CD4-positive, alpha-beta T cell treated with Interleukin-4 for 1 hour (primary cell): ENCODE results near the gene ARHGAP6.

ENCODE experiments used
- DNase-seq, 2 donors: peaks; one replicate each; pipeline ENCODE4 v3.0.0-alpha.2; 2020 to 2022

The ARHGAP6 gene

GRCh38 chrX:11665168-11666111 lies at the start of gene ARHGAP6:
ARHGAP6 (minus strand) TSS chrX:11665920; CDS start chrX:11664828, 1,092 bp downstream.
- no peak for DNase-seq

GRCh38 chrX:11704725-11705495 lies 39.2 kb upstream of the ARHGAP6 start:
- no peak for DNase-seq

GRCh38 chrX:11703855-11704254 lies 38.1 kb upstream of the ARHGAP6 start:
- no peak for DNase-seq

GRCh38 chrX:11702965-11703631 lies 37.4 kb upstream of the ARHGAP6 start:
- DNase-seq, result no peak

- DNase-seq, result no peak
Observed at GRCh38 chrX:11702420-11702819, 36.7 kb upstream of the ARHGAP6 start.

- DNase-seq, result no peak
Observed at GRCh38 chrX:11698702-11699101, 33.0 kb upstream of the ARHGAP6 start.

GRCh38 chrX:11688201-11688600 lies 22.5 kb upstream of the ARHGAP6 start:
- DNase-seq, result no peak

- DNase-seq, result no peak
Observed at GRCh38 chrX:11687157-11687556, 21.4 kb upstream of the ARHGAP6 start.

GRCh38 chrX:11683057-11683456 lies 17.3 kb upstream of the ARHGAP6 start:
- DNase-seq, result no peak

- no peak for DNase-seq
Observed at GRCh38 chrX:11678158-11678557, 12.4 kb upstream of the ARHGAP6 start.

GRCh38 chrX:11672213-11672612 lies 6.5 kb upstream of the ARHGAP6 start:
- no peak for DNase-seq

- no peak for DNase-seq
Observed at GRCh38 chrX:11670316-11670715, 4.6 kb upstream of the ARHGAP6 start.

GRCh38 chrX:11666952-11667685 lies 1.4 kb upstream of the ARHGAP6 start:
- DNase-seq, result no peak

- no peak for DNase-seq
Observed at GRCh38 chrX:11666164-11666563, 444 bp upstream of the ARHGAP6 start.

GRCh38 chrX:11664211-11665167 lies 1.2 kb downstream of the ARHGAP6 start:
- DNase-seq, result no peak

GRCh38 chrX:11663875-11664210 lies 1.9 kb downstream of the ARHGAP6 start:
- no peak for DNase-seq

GRCh38 chrX:11655282-11656015 lies 10.3 kb downstream of the ARHGAP6 start:
- no peak for DNase-seq

GRCh38 chrX:11648705-11649519 lies 16.8 kb downstream of the ARHGAP6 start:
- no peak for DNase-seq

- no peak for DNase-seq
Observed at GRCh38 chrX:11647138-11647537, 18.6 kb downstream of the ARHGAP6 start.
